ENCODE data around the gene BPIFB2.

DNA sequence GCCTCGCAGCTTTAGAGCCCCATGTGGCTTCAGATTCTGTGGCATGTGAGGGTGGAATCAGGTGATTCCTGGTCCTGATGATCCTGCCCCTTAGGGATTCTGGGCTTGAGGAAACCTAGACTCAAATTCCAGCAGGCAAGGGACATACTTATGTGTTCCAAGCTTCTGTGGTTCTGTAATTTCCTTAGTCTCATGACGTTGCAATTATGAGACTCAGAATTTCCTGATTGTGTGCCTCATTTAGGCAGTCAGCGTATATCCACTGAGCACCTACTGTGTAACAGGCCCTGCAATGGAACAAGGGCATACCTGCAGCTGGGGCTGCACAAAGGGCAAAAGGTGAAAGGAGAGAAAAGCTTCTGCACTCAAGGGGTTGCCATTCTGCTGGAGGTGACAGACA is 60.3 kb downstream of the BPIFB2 start:
- TF ChIP-seq POLR2A (IDR thresholded peaks at IDR 0.05): no peak
- TF ChIP-seq, protein P1, sequence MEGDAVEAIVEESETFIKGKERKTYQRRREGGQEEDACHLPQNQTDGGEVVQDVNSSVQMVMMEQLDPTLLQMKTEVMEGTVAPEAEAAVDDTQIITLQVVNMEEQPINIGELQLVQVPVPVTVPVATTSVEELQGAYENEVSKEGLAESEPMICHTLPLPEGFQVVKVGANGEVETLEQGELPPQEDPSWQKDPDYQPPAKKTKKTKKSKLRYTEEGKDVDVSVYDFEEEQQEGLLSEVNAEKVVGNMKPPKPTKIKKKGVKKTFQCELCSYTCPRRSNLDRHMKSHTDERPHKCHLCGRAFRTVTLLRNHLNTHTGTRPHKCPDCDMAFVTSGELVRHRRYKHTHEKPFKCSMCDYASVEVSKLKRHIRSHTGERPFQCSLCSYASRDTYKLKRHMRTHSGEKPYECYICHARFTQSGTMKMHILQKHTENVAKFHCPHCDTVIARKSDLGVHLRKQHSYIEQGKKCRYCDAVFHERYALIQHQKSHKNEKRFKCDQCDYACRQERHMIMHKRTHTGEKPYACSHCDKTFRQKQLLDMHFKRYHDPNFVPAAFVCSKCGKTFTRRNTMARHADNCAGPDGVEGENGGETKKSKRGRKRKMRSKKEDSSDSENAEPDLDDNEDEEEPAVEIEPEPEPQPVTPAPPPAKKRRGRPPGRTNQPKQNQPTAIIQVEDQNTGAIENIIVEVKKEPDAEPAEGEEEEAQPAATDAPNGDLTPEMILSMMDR (IDR thresholded peaks at IDR 0.05): no peak
- no peak for TF ChIP-seq POLR2AphosphoS5 (IDR thresholded peaks at IDR 0.05)
